GM08714 (cell line): Measurements from ENCODE around the gene SMKR1.
"Not testable (repeated sequence)": the region's sequence is repeated elsewhere in the genome, so short reads cannot be mapped to it uniquely, and the experiment has no call there.

Experiments
- H3K4me3 ChIP-seq: fragments of 200-500 bp; sonication (Bioruptor generic); 2 replicates; pipeline ENCODE4 v1.5.1; 2014; ENCODE audit warnings: mild to moderate bottlenecking, low read length, inconsistent platforms
- ZNF274 ChIP-seq: IDR thresholded peaks from 2 replicates; pipeline ENCODE4 v1.6.1; 2012; ENCODE audit warnings: mild to moderate bottlenecking, low read depth, low read length

The SMKR1 gene

DNA sequence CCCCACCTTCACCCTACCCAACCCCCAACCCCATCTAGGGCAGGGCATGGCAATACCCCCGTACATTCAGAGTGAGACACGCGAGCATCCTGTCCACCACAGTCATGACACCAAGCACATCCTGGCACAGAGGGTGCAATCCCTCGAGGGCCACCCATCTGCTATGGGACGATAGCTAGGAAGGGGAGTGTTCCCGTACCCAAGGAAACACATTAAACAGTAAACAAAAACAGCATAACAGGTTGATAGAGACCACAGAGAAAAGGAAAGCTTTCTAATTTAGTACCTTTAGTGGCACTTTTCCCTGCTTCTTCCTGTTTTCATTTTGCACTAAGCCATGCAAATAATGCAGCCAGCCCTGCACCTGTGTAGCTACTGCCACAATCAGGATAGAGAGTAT, 2.3 kb upstream of the SMKR1 start:
- no peak for TF ChIP-seq ZNF274
- H3K4me3 ChIP-seq: no peak overlapping the region

DNA sequence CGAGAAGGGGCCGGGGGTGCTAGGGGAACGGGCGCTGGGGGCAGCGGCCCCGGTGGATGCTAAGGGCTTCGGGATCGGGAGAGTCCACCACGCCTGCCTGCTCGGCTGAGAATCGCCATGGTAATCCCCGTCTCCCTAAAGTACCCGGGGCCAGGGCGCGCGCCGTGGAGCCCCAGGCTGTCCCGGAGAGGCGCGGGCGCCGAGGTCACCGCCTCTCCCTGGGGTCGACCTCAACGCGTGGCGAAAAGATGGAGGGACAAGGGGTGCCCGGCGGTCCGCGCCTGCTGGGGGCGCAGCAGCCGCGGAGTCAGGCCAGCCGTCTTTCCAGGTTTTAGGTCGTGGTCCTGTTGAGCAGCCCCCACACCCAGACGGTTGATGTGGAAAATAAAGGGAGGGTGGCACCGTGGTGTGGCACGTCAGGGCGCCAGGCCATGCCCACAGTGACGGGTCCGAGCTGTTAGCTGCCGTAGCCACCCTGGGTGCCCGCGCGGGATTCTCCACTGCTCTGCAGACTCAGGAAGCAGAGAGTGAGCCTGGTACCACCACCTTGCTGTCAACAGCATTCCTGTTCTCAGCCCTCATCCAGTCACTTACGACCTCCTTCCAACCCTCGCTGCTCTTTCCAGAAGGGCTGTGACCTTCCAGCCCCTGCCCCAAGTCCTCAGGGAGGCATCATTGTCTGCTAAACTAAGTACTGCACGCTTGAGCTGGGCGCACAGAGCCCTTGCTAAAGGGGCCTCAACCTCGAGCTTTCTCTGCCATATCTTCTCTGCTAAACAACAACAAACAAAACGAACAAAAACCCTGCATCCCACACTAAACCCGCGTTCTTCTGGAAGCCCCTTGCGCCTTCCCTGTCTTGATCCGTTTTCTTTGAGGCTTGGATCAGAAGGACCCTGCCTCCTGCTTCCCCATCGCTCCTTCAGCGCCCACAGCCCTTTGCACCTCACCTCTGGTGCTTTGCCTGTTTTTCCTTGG, 666 bp downstream of the SMKR1 start:
- no peak for TF ChIP-seq ZNF274
- peak overlapping the region; percentile 64; the same call in 1 of the 2 replicates for H3K4me3 ChIP-seq

DNA sequence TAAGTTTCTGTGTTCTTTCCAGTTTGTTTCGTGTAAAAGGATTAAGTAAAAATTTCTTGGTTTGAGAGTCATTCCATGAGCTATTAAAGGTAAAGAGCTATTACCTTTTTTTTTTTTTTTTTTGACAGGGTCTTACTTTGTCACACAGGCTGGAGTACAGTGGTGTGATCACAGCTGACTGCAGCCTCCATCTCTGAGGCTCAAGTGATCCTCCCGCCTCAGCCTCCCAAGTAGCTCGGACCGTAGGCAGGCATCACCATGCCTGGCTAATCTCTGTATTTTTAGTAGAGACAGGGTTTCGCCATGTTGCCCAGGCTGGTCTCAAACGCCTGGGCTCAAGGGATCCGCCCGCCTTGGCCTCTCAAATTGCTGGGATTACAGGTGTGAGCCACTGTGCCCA, 1.4 kb downstream of the SMKR1 start:
- TF ChIP-seq ZNF274: no peak
- H3K4me3 ChIP-seq: no peak overlapping the region

DNA sequence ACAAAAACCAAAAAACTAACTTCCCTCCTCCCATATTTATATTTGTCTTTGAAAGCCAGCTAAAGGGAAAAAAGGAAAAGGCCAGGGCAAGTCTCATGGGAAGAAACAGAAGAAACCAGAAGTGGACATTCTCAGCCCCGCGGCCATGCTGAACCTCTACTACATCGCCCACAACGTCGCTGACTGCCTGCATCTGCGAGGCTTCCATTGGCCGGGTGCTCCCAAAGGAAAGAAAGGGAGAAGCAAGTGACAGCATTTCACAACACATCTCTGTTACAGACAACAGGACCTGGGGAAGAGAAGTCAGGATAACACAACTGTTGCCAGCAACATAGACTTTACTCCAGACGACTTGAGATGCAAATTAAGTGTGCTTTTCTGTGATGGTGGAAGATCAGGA, 9.9 kb downstream of the SMKR1 start:
- H3K4me3 ChIP-seq: no peak overlapping the region
- TF ChIP-seq ZNF274: no peak

DNA sequence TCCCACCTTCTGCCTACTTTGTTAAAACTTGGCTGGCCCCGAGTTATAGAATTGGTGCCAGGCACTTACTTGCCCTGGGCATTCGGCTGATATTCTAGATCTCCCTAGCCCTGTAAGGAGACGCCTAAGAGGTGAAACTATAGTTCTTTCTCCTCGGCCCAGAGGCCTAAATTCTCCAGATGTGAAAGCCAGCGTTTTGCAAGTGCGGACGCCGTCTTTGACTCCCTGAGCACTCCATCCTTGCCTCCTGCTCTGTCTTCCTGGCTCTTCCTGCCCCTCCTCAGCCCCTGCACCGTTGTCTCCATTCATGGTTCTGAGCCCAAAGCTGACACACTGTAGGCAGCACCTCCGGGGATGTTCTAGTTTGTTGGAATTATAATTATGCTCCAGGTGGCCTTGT, 11.2 kb downstream of the SMKR1 start:
- no peak overlapping the region for H3K4me3 ChIP-seq
- TF ChIP-seq ZNF274: no peak

DNA sequence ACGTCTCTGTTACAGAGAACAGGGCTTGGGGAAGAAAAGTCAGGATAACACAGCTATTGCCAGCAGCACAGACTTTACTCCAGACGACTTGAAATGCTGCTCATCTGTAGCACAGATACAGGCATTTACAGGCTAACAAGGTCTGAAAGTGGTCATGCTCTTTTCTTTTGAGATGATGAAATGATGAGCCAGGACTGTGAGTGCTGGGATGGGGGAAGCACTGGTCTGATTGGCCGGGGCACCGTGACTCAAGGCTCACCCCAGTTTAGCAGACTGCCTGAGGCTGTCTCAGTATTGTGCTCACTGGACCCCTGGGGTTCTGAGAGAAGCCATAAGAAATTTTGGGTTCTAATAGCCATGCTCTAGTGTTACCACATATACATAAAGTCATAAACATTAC, 12.4 kb downstream of the SMKR1 start:
- no peak for TF ChIP-seq ZNF274
- no peak overlapping the region for H3K4me3 ChIP-seq

DNA sequence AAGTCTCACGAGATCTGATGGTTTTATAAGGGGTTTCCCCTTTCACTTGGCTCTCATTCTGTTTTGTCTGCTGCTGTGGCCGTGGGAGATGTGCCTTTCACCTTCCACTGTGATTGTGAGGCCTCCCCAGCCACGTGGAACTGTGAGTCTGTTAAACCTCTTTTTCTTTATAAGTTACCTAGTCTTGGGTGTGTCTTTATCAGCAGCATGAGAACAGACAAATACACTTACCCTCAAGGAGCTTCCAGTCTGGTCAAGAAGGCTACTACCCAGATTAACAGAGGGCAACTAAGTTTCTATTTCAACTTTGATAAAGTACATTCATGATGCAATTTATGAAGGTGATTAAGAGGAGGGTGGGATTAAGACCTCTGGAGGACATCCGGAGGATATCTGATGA, 13.1 kb downstream of the SMKR1 start:
- TF ChIP-seq ZNF274: no peak
- H3K4me3 ChIP-seq: no peak overlapping the region

DNA sequence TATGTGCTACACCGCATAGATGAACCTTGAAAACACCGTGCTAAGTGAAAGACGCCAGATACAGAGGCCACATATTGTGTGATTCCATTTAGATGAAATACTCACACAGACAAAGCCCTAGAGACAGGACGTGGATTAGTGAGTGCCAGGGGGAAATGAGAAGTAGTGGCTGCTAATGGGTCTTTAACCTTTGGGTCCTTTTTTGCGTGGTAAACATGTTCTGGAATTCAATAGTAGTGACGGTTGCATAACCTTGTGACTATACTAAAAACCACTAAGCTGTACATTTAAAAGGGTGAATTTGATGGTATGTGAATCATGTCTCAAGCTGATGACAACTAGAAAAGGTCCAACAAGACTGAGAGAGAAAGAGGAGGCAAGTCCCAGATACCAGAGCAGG, 15.6 kb downstream of the SMKR1 start:
- H3K4me3 ChIP-seq: no peak overlapping the region
- no peak for TF ChIP-seq ZNF274

DNA sequence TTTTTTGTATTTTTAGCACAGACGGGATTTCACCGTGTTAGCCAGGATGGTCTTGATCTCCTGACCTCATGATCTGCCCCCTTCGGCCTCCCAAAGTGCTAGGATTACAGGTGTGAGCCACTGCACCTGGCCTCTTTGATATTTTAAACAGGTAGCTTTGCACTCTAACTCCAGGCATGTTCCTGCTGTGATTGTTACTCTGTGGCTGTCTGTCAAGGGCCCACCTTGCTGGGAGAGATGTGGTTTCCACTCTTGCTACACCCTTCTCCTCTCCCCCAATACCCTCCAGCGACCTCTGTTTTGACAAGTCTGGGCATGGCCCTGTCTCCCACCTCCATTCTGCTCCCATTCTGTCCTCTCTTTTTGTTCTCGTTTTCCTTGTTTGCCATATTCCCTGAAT, 17.1 kb downstream of the SMKR1 start:
- no peak for TF ChIP-seq ZNF274
- no peak overlapping the region for H3K4me3 ChIP-seq

DNA sequence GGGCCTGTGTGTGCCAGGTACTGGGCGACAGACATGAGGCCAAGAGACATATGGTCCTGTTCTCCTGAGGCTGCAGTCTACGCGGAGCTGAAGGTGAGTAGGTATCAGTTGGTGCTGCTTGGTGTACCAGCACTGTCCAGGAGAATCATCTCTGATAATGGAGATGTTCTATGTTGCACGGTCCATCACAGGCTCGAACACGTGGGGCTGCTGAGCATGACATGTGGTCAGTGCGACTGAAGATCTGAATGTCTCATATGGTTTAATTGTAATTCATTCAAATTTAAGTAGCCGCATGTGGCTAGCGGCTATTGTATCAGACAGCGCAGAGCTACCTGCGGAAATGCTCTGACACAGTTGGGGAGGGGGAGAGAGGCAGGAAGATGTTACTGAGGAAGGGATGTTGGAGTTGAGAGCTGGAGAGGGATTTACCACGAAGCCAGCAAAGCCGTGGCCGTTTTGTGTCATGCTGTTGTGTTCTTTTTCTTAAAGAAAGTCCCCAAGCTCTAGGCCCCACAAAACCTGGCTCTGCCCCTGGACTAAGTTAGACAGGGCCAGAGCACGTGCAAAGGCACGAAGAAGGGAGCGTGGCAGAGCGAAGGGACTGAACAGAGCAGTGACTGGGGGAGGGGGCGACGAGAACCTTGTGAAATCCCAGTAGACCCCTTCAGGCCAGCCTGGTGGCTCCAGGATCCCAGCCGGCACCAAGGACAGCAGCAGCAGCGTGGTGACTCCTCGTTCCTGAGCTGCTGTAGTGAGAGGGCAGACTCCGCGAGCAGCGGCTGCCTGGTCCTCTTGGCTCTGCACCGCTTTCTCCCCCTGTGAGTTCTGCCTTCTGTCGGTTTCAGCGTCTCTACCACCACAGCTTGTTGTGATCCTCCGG, 20.0 kb downstream of the SMKR1 start:
- no peak for TF ChIP-seq ZNF274
- H3K4me3 ChIP-seq: no peak overlapping the region

DNA sequence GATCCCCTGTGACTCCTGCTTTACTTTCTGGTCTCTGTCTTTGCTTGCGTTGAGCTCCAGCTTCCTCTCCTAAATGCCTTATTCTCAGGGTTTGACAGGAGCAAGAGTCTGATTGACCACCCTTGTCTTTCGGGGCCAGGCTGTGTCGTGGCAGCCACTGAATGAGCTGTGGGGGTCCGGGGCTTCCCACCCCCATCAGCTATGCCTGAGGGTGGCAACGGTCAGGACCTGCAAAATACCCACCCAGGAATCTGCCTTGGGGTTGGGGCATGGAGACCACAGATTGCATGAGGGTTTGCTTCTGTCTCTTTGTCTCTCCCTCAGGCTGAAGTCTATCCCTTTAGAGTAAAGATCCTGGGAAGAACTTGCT, 20.6 kb downstream of the SMKR1 start:
- no peak for TF ChIP-seq ZNF274
- no peak overlapping the region for H3K4me3 ChIP-seq

DNA sequence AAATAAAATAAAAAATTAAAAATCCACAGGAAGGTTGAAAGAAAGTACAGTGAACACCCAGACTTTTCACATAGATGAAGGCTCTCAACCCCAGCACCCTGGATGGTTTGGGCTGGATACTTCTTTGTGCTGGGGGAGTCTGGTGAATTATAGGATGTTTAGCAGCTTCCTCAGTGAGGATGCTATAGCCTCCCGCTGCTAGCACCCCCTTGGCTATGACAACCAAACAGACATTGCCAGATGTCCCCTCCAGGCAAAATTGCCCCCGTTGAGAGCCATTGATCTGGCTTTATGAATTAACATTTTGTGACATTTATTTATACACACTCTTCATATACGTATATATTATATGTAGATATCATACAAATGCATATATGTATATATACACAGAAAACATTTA, 21.6 kb downstream of the SMKR1 start:
- no peak for TF ChIP-seq ZNF274
- no peak overlapping the region for H3K4me3 ChIP-seq

DNA sequence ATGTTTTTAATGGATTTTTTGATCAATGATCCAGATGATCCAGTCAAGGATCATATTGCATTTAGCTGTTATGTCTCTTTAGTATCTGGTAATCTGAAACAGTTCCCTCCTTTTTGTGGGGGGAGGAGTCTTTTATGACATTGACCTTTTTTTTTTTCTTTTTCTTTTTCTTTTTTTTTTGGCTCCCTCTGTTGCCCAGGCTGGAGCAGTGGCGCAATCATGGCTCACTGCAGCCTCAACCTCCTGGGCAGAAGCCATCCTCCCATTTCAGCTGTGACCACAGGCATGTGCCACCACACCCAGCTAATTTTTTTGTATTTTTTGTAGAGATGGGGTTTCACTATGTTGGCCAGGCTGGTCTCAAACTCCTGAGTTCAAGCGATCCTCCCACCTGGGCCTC, 22.1 kb downstream of the SMKR1 start:
- not testable (repeated sequence) for H3K4me3 ChIP-seq

DNA sequence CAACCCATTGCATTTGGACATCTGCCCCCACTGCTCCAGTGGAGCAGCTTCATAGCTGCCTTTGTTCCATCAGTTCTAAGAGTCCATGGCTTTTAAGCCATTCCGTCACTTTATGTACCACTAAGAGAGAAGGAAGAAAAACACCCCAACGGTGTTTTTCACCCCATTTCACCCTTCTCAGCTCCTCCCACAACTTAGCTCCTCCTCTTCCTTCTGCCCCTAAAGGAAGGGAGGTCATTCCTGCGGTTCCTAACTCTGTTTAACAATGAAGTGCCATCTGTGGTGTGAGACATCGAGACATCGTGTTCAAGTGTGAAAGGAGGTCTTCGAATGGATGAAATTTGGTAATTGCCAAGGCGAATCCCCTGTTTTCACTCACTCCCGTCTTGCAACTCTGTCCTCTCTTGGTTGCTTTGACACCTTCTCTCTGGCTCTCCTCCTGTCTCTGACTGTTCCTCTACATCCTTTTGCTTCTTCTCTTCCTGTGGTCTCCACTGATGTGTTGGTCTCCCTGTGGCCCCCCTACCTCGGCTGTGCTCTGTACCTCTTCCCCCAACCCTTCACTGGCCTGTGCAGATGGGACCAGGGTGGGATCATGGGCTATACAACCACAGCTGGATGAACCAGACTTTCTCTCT, 23.0 kb downstream of the SMKR1 start:
- no peak overlapping the region for H3K4me3 ChIP-seq
- TF ChIP-seq ZNF274: no peak
